Measurements from ENCODE around the gene ELAVL4.

The ELAVL4 gene

GRCh38 chr1:50111503-50111902 is 2.8 kb downstream of the ELAVL4 start:
- Histone ChIP-seq H3K4me3 (ENCODE audit: low read length in 2 of 2) (no peak overlapping the region), H3K27ac (ENCODE audit: low read depth in 2 of 2, low read length in 2 of 2) (no peak overlapping the region), H3K27me3 (ENCODE audit: control insufficient read depth in 2 of 2, insufficient read depth in 2 of 2, low read length in 2 of 2) (peaks cover 10 to 11% of the 10 kb centered on the region in 2 donors), H3K9ac (ENCODE audit: low read depth in 1 of 2, low read length in 2 of 2) (no peak overlapping the region), H3K36me3 (ENCODE audit: control insufficient read depth in 2 of 2, insufficient read depth in 2 of 2, low read length in 2 of 2) (no peaks in the 10 kb centered on the region), H3K4me1 (ENCODE audit: control insufficient read depth in 2 of 2, insufficient read depth in 2 of 2, low read length in 2 of 2) (no peaks in the 10 kb centered on the region), H3K9me3 (ENCODE audit: control insufficient read depth in 2 of 2, low read length in 2 of 2) (no peaks in the 10 kb centered on the region)

GRCh38 chr1:50112193-50112592 is 3.5 kb downstream of the ELAVL4 start:
- H3K27ac ChIP-seq (ENCODE audit: low read depth in 2 of 2, low read length in 2 of 2) = no peak overlapping the region
- no peaks in the 10 kb centered on the region for H3K36me3 ChIP-seq (ENCODE audit: control insufficient read depth in 2 of 2, insufficient read depth in 2 of 2, low read length in 2 of 2)
- no peak overlapping the region for H3K9ac ChIP-seq (ENCODE audit: low read depth in 1 of 2, low read length in 2 of 2)
- no peaks in the 10 kb centered on the region for H3K9me3 ChIP-seq (ENCODE audit: control insufficient read depth in 2 of 2, low read length in 2 of 2)
- H3K4me1 ChIP-seq (ENCODE audit: control insufficient read depth in 2 of 2, insufficient read depth in 2 of 2, low read length in 2 of 2) = no peaks in the 10 kb centered on the region
- H3K27me3 ChIP-seq (ENCODE audit: control insufficient read depth in 2 of 2, insufficient read depth in 2 of 2, low read length in 2 of 2) = peaks cover 10 to 11% of the 10 kb centered on the region in 2 donors
- no peak overlapping the region for H3K4me3 ChIP-seq (ENCODE audit: low read length in 2 of 2)

GRCh38 chr1:50123071-50123470 is 14.4 kb downstream of the ELAVL4 start:
- Histone ChIP-seq H3K9ac (ENCODE audit: low read depth in 1 of 2, low read length in 2 of 2) (no peak overlapping the region), H3K27ac (ENCODE audit: low read depth in 2 of 2, low read length in 2 of 2) (no peak overlapping the region), H3K4me1 (ENCODE audit: control insufficient read depth in 2 of 2, insufficient read depth in 2 of 2, low read length in 2 of 2) (no peaks in the 10 kb centered on the region), H3K4me3 (ENCODE audit: low read length in 2 of 2) (no peak overlapping the region), H3K27me3 (ENCODE audit: control insufficient read depth in 2 of 2, insufficient read depth in 2 of 2, low read length in 2 of 2) (peaks cover 0 to 3% of the 10 kb centered on the region in 2 donors), H3K9me3 (ENCODE audit: control insufficient read depth in 2 of 2, low read length in 2 of 2) (no peaks in the 10 kb centered on the region), H3K36me3 (ENCODE audit: control insufficient read depth in 2 of 2, insufficient read depth in 2 of 2, low read length in 2 of 2) (no peaks in the 10 kb centered on the region)

- Histone ChIP-seq H3K9ac (ENCODE audit: low read depth in 1 of 2, low read length in 2 of 2) (no peak overlapping the region), H3K9me3 (ENCODE audit: control insufficient read depth in 2 of 2, low read length in 2 of 2) (no peaks in the 10 kb centered on the region), H3K4me1 (ENCODE audit: control insufficient read depth in 2 of 2, insufficient read depth in 2 of 2, low read length in 2 of 2) (no peaks in the 10 kb centered on the region), H3K27me3 (ENCODE audit: control insufficient read depth in 2 of 2, insufficient read depth in 2 of 2, low read length in 2 of 2) (peaks cover 0 to 2% of the 10 kb centered on the region in 2 donors), H3K36me3 (ENCODE audit: control insufficient read depth in 2 of 2, insufficient read depth in 2 of 2, low read length in 2 of 2) (no peaks in the 10 kb centered on the region), H3K4me3 (ENCODE audit: low read length in 2 of 2) (no peak overlapping the region), H3K27ac (ENCODE audit: low read depth in 2 of 2, low read length in 2 of 2) (no peak overlapping the region)
Observed at GRCh38 chr1:50126927-50127715, 18.4 kb downstream of the ELAVL4 start.

GRCh38 chr1:50129201-50129600 is 20.5 kb downstream of the ELAVL4 start:
- Histone ChIP-seq H3K4me3 (ENCODE audit: low read length in 2 of 2) (no peak overlapping the region), H3K27ac (ENCODE audit: low read depth in 2 of 2, low read length in 2 of 2) (no peak overlapping the region), H3K36me3 (ENCODE audit: control insufficient read depth in 2 of 2, insufficient read depth in 2 of 2, low read length in 2 of 2) (no peaks in the 10 kb centered on the region), H3K27me3 (ENCODE audit: control insufficient read depth in 2 of 2, insufficient read depth in 2 of 2, low read length in 2 of 2) (no peaks in the 10 kb centered on the region), H3K9ac (ENCODE audit: low read depth in 1 of 2, low read length in 2 of 2) (no peak overlapping the region), H3K9me3 (ENCODE audit: control insufficient read depth in 2 of 2, low read length in 2 of 2) (no peaks in the 10 kb centered on the region), H3K4me1 (ENCODE audit: control insufficient read depth in 2 of 2, insufficient read depth in 2 of 2, low read length in 2 of 2) (no peaks in the 10 kb centered on the region)

- Histone ChIP-seq H3K27ac (ENCODE audit: low read depth in 2 of 2, low read length in 2 of 2) (no peak overlapping the region), H3K4me3 (ENCODE audit: low read length in 2 of 2) (no peak overlapping the region), H3K36me3 (ENCODE audit: control insufficient read depth in 2 of 2, insufficient read depth in 2 of 2, low read length in 2 of 2) (no peaks in the 10 kb centered on the region), H3K4me1 (ENCODE audit: control insufficient read depth in 2 of 2, insufficient read depth in 2 of 2, low read length in 2 of 2) (no peaks in the 10 kb centered on the region), H3K9me3 (ENCODE audit: control insufficient read depth in 2 of 2, low read length in 2 of 2) (no peaks in the 10 kb centered on the region), H3K27me3 (ENCODE audit: control insufficient read depth in 2 of 2, insufficient read depth in 2 of 2, low read length in 2 of 2) (no peaks in the 10 kb centered on the region), H3K9ac (ENCODE audit: low read depth in 1 of 2, low read length in 2 of 2) (no peak overlapping the region)
Observed at GRCh38 chr1:50132347-50132894, 23.7 kb downstream of the ELAVL4 start.

GRCh38 chr1:50135716-50136115 is 27.0 kb downstream of the ELAVL4 start:
- no peak overlapping the region for H3K27ac ChIP-seq (ENCODE audit: low read depth in 2 of 2, low read length in 2 of 2)
- H3K4me3 ChIP-seq (ENCODE audit: low read length in 2 of 2) = no peak overlapping the region
- H3K27me3 ChIP-seq (ENCODE audit: control insufficient read depth in 2 of 2, insufficient read depth in 2 of 2, low read length in 2 of 2) = no peaks in the 10 kb centered on the region
- H3K9ac ChIP-seq (ENCODE audit: low read depth in 1 of 2, low read length in 2 of 2) = no peak overlapping the region
- H3K9me3 ChIP-seq (ENCODE audit: control insufficient read depth in 2 of 2, low read length in 2 of 2) = no peaks in the 10 kb centered on the region
- H3K4me1 ChIP-seq (ENCODE audit: control insufficient read depth in 2 of 2, insufficient read depth in 2 of 2, low read length in 2 of 2) = no peaks in the 10 kb centered on the region
- no peaks in the 10 kb centered on the region for H3K36me3 ChIP-seq (ENCODE audit: control insufficient read depth in 2 of 2, insufficient read depth in 2 of 2, low read length in 2 of 2)

GRCh38 chr1:50139339-50140181 is 30.8 kb downstream of the ELAVL4 start:
- Histone ChIP-seq H3K9me3 (ENCODE audit: control insufficient read depth in 2 of 2, low read length in 2 of 2) (no peaks in the 10 kb centered on the region), H3K36me3 (ENCODE audit: control insufficient read depth in 2 of 2, insufficient read depth in 2 of 2, low read length in 2 of 2) (no peaks in the 10 kb centered on the region), H3K4me3 (ENCODE audit: low read length in 2 of 2) (no peak overlapping the region), H3K27me3 (ENCODE audit: control insufficient read depth in 2 of 2, insufficient read depth in 2 of 2, low read length in 2 of 2) (no peaks in the 10 kb centered on the region), H3K9ac (ENCODE audit: low read depth in 1 of 2, low read length in 2 of 2) (no peak overlapping the region), H3K27ac (ENCODE audit: low read depth in 2 of 2, low read length in 2 of 2) (no peak overlapping the region), H3K4me1 (ENCODE audit: control insufficient read depth in 2 of 2, insufficient read depth in 2 of 2, low read length in 2 of 2) (no peaks in the 10 kb centered on the region)

GRCh38 chr1:50140182-50140447 is 31.4 kb downstream of the ELAVL4 start:
- H3K4me1 ChIP-seq (ENCODE audit: control insufficient read depth in 2 of 2, insufficient read depth in 2 of 2, low read length in 2 of 2) = no peaks in the 10 kb centered on the region
- H3K27me3 ChIP-seq (ENCODE audit: control insufficient read depth in 2 of 2, insufficient read depth in 2 of 2, low read length in 2 of 2) = no peaks in the 10 kb centered on the region
- H3K27ac ChIP-seq (ENCODE audit: low read depth in 2 of 2, low read length in 2 of 2) = no peak overlapping the region
- H3K9me3 ChIP-seq (ENCODE audit: control insufficient read depth in 2 of 2, low read length in 2 of 2) = no peaks in the 10 kb centered on the region
- no peak overlapping the region for H3K4me3 ChIP-seq (ENCODE audit: low read length in 2 of 2)
- no peak overlapping the region for H3K9ac ChIP-seq (ENCODE audit: low read depth in 1 of 2, low read length in 2 of 2)
- no peaks in the 10 kb centered on the region for H3K36me3 ChIP-seq (ENCODE audit: control insufficient read depth in 2 of 2, insufficient read depth in 2 of 2, low read length in 2 of 2)

- Histone ChIP-seq H3K9ac (ENCODE audit: low read depth in 1 of 2, low read length in 2 of 2) (no peak overlapping the region), H3K4me1 (ENCODE audit: control insufficient read depth in 2 of 2, insufficient read depth in 2 of 2, low read length in 2 of 2) (no peaks in the 10 kb centered on the region), H3K27ac (ENCODE audit: low read depth in 2 of 2, low read length in 2 of 2) (no peak overlapping the region), H3K27me3 (ENCODE audit: control insufficient read depth in 2 of 2, insufficient read depth in 2 of 2, low read length in 2 of 2) (no peaks in the 10 kb centered on the region), H3K4me3 (ENCODE audit: low read length in 2 of 2) (no peak overlapping the region), H3K9me3 (ENCODE audit: control insufficient read depth in 2 of 2, low read length in 2 of 2) (no peaks in the 10 kb centered on the region), H3K36me3 (ENCODE audit: control insufficient read depth in 2 of 2, insufficient read depth in 2 of 2, low read length in 2 of 2) (no peaks in the 10 kb centered on the region)
Observed at GRCh38 chr1:50147191-50147850, 38.6 kb downstream of the ELAVL4 start.

Data from mucosa of rectum (tissue), 2 donors.